ENCODE measurements around the gene FARS2.

- no peak for TF ChIP-seq POLR2A (IDR thresholded peaks at IDR 0.05; ENCODE audit: extremely low read depth, insufficient read length)
- TF ChIP-seq, protein P1, sequence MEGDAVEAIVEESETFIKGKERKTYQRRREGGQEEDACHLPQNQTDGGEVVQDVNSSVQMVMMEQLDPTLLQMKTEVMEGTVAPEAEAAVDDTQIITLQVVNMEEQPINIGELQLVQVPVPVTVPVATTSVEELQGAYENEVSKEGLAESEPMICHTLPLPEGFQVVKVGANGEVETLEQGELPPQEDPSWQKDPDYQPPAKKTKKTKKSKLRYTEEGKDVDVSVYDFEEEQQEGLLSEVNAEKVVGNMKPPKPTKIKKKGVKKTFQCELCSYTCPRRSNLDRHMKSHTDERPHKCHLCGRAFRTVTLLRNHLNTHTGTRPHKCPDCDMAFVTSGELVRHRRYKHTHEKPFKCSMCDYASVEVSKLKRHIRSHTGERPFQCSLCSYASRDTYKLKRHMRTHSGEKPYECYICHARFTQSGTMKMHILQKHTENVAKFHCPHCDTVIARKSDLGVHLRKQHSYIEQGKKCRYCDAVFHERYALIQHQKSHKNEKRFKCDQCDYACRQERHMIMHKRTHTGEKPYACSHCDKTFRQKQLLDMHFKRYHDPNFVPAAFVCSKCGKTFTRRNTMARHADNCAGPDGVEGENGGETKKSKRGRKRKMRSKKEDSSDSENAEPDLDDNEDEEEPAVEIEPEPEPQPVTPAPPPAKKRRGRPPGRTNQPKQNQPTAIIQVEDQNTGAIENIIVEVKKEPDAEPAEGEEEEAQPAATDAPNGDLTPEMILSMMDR (IDR thresholded peaks at IDR 0.05; ENCODE audit: low read depth, low read length) = no peak
- TF ChIP-seq MYC (IDR thresholded peaks at IDR 0.05; ENCODE audit: low read depth, low read length) = no peak
Measured at GRCh38 chr6:5241252-5241651, 20.1 kb upstream of the FARS2 start.

Measured in NB4 (cell line).